ENCODE results near the gene BDNF. TPM values are rescaled to one million over a fixed set of nuclear protein-coding genes. Genes with fewer than 3 reads are reported as not detected.
A peak's percentile ranks its signal among the peaks of the same experiment; 100 is the strongest.

BDNF gene
- polyA plus RNA-seq, 5 donors = 0.23 to 0.52 (median 0.36) TPM

DNA sequence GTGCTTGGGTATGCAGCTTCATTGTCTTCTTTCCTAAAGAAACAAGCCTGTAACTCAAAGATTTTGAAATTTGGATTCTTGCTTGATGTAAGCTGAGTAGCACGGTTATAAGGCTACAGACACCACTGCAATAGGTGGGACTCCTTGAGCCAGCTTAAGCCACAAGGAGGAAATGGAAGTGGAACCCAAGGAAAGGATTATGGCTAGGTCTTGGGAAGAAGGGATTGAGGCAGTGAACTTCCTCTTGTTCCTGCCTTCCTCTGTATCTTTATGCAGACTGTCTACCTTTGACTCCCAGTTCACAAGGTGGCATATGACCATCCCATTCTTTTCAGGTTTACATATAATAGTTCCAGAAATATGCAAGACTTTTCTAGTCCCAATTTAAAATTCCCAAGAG is 72.3 kb downstream of the BDNF start:
- no peak for DNase-seq

DNA sequence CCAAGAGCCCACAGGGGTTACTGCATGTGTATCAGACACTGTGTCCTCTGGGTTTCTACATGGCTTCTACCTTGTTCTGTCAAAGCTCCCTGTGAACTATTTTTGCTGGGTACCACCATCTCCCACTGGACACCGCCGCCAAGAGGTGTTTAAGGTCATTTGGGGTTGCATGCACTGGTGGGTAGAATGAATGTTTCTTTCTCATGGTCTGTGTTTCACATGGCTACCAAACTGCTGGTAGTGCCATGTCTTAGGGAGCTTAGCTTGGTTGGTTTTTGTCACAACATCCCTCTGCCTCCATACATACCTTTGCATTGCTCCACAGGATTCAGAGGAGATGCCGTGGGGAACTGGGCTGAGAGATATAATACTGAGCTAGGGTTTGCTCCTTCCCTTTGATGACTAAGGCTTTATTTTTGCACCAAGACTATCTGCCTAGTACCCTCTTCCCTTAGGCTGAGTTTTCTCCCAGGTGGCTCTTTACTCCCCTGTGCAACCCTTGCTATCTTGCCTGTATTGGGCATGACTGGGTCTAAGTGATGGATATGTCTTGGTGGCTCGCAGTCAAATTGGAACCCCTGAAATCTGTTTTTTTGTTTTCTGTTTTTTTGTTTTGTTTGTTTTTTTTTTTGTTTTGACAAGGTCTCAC is 73.2 kb downstream of the BDNF start:
- no peak for DNase-seq

DNA sequence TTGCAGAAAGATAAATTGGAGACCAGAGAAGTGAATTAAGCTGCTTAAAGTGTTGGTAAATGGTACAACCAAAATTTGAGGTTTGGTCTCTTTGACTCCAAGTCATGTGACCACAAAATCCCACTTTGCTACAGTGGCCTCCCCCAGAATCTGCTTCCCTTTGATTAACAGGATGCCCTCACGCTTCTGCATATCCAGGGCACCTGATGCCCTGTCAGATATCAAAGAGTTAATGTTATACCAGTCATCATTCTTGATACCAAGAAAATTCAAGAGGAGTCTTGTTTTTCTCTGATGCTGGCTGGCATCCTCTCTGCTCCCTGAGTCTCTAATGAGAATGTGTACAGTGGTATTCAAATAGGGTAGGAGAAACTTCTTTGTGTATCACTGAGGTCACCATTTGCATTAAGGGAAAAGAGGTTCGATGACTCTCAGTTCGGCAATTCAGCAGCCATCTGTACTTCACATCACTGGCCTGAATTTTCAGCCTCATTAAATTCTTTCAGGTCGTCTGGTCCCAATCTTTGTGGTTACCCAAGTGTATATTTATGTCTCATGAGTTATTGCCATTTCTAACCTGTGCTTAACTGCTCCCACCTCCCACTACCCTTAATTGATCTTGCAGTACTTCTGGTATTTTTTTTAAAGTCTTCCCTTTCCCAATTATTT is 73.9 kb downstream of the BDNF start:
- DNase-seq = no peak

DNA sequence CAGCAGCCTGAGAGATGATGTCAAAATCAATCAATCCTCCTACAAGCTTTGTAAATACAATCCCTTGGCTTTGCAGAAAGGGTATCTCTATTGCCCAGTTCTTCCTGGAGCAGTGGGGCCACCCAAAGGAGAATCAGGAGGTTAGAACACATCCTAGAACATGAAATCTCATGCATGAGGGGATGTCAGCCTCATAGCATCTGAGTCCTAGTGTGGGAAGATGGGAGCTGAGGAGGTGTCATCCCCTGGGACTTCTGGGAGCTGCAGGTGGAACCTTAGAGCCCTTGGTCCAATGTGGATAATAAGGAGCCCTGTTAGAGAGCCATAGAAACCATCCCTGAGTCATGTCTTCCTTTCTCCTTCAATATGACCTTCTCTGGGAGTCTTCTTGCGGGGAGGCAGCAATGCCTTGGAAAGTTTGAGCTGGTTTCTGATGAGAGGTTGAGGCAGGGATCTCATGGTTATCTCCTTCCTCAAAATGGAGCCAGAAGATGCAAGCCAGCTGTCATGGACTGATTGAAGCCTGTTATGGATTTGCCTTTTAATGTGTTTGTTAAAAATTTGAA is 74.8 kb downstream of the BDNF start:
- no peak for DNase-seq

DNA sequence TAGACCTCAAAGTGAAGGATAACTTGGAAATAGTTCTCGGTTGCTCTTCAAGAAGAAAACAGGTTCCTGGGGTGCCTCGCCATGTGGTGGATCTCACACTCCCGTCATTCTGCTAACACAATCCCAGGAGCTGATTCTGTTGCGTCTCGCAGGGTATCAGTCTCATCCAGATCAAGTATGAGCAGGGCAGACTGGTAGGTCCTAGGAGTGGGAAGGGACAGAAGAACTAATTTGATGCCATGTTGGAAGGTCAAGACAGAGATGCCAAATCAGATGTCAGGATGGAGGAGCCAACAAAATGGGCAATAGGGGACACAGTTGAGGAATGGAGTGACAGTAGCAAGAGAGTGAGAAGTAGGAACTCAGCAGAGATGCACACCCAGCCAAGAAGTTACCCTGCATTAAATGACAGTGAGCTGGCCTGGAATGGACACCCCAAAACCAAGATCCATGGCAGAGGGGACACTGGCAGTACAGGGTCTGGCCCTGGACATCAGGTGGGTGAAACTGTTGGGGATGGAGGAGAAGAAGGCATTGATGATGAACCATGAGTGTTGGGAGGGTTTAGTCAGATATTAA is 76.2 kb downstream of the BDNF start:
- DNase-seq = no peak

DNA sequence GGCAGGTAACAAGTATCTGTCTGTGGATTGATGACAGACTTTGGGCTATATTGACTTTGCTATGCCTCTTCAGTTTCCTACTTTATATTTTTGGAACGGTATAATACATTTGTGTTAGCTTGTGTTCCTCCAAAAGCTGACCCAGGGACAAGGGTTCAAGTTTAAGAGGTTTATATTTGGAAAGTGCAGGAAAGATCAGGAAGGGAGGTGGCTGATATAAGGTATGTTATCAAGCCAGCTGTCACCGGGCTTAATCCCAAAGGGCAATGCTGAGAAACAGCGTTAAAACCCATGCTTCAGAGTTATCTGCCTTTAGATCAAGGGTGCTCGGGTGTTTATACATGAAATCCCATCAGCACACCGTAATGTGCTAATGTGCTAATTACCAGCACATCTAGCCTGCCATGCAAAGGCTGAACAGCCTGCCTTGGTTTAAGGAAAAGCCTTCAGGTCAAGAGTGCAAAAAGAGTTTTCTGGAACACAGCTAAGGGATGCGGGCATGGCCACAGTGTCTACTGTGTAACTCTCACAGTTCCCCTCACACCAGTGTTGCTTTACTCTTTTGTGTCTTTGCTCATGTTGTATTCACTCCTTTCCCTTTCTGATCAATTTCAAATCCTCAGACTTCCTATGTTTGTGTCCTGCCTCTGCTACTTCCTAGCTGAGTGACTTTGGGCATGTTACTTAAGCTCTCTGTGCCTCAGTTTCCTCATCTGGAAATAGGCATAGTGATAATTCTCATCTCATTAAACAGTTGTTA is 77.5 kb downstream of the BDNF start:
- no peak for DNase-seq

DNA sequence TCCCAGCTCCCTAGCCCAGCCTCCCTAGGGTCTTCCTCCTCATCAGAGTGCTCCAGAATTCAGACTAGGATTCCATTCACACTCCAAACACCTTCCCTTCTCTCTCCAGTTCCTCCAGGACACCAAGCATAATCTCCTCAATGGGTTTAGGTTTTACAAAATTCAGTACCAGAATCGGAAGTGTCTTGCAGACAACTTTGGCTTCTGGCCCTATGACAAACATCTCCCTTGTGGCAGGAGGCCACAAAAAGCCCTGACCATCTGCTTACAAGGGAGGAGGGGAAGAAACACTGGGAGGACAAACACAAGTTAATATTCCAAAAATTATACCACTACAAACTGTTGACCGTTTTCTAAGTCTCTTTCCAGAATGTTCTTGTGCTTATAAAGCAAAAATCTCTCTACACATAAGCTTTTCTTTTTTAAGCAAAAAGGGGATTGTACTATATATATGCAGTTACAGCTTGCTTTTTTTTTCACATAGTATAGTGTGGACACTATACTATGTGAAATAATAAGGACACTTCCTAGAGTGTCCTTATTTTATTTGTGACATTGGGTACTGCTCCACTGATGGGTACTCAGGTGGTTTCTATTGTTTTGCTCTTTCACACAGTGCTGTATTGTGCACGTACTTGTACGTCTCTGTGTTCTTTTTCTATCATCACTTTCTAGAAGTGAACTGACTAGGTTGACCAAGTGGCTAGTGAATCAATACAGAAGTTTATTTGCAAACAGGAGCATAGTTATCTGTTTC is 78.7 kb downstream of the BDNF start:
- DNase-seq = peak in 1 of 2 donors; percentile 12

DNA sequence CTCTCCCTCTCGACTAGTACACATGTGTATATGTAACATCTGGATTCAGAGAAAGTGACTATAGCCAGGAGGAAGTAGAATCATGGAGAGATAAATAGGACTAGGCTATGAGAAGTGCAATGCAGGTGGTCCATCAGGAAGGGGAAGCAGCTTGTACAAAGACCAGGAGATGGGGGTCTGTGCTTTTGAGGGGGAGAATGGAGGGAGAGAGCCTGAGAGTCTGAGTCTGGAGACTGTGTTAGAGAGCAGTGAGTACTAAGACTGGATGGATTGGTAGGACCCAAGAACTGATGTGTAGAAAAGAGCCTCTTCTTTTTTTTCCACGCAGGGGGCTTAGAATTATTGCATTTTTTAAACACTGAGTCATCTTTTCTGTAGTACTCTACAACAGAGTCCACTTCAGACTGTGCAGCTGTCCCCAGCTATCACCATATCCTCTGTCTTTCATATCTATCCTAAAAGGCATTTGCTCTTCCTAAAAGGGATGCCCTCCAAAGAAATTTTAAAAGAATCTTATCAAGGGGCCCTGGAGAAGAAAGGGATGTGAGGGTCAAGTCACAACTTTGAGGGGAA is 80.4 kb downstream of the BDNF start:
- no peak for DNase-seq

DNA sequence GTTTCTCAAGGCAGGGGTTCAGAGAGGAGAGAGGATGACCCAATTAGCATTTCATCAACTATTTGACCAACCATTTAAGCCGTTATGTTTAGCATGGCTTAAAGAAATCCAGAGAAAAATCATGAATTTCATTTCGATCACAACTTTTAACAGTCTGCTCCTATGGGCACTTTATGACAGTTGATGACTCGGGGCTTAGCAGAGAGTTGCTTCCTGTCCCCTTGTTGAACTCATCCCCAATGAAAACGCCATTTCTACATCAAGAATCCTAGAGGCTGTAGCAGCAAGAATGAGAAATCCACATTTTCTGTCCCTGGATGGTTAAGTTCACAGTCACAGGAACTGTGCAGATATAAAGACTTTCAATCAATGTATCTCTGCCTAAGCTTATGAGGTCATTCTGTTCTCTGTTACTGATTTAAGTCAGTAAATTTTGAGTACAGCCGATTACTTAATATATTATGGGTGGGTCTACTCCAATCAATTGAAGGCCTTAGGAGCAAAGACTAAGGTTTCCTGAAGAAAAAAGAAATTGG is 81.1 kb downstream of the BDNF start:
- no peak for DNase-seq

DNA sequence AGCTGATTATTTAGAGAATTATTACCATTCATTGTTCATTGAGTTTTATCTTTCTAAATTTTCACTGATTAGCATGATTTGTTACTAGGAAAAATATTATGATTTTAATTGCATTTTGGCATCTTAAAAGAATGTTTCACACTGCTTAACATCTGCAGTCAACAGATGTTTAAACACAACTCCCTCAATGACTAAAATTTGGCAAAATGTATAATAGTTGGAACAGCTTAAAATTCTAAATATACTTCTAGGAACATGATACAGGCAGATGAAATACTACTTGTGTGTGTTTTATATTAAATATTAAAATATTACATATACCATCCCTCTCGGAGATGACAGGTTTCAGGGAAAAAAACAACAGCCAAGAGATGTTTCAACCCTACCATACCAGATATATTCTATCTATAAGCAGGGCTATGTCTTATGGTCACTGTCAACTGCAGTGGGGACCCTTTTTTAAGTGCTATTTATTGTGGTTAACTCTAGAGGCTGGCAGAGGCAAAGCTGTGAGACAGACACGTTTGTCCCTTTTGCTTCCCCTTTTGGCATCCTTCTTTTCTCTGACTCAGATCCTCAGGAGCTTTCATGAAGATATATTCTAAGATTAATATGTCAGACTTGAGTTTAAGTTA is 81.9 kb downstream of the BDNF start:
- peak; percentile 1 to 6 for DNase-seq

DNA sequence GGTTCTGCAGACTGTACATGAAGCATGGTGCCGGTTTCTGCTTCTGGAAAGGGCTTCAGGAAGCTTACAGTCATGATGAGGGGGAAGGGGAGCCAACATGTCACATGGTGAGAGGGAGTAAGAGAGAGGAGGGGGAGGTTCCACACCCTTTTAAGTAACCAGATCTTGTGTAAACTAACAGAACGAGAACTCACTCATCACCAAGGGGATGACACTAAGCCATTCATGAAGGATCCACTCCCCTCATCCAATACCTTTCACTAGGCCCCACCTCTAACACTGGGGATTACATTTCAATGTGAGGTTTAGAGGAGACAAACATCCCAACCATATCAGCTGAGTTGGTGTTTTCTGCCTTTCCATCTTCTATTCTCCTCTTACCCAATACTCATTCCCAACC is 83.5 kb downstream of the BDNF start:
- DNase-seq = no peak

DNA sequence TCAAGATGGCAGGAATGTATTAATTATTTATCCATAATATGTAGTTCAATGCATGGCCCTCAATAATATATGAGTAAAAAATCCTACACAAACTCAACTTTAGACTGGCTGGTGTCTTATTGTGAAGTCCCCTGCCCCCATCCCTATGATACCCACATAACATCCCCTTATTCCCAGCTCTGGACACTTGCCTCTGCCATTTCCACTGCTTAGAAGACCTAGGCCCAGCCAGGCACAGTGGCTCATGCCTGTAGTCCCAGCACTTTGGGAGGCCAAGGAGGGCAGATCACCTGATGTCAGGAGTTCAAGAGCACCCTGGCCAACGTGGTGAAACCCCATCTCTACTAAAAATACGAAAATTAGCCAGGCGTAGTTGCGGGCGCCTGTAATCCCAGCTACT is 84.4 kb downstream of the BDNF start:
- DNase-seq = no peak

DNA sequence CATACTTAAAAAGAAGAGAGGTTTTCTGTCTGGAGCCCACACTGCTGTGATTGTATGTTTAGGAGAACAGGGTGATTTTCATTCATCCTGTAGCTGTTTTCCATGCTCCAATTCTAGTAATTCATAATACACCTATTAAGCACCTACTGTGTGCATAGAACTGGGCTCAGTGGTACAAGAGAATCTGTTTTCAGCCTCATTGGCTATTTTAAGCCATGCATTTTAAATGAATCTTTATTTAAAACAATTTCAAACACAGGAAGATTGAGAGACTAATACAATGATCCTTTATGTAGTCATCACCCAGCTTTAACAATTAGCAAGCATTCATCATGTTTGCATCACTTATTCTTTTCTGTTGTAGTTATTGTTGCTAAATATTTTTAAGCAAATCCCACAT is 86.2 kb downstream of the BDNF start:
- no peak for DNase-seq

DNA sequence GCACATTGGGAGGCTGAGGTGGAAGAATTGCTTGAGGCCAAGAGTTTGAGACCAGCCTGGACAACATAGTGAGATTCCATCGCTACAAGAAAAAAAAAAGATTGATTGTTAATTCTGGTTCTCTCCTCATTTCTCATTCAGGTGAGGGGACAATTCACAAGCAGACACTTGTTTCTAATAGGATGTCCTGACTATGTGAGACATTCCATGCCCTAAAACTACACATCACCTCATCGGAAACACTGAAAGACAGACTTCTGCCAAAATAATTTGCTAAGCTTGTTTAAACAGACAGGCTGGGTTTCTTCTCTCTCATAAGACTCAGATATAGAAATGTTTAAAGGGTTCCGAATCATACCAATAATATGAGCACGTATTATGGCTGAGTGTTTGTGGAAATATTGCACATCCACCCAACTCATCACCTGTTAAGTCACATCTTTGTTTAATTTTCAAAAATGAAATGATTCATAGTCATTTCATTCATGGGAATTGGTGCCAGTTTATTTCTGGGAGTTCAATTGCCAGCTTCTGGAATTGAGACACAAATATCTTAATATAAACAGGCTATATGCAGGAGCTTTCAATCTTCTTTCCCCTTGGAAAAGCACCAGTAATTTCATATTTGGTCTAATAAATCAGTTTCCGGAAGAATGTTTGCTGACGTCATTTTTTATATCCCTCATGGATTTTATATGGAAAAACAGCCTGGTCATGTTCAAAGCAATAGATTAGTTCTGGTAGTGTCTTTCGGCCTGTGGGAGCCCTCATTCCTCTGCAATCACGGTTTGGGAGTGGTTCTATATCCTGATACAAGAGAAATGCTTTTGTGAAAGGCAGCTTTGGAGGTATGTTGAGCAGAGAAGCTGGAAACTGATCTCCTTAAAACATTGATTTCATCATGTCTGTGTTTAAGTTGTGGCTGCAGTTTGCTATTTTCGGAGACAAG is 87.0 kb downstream of the BDNF start:
- no peak for DNase-seq

DNA sequence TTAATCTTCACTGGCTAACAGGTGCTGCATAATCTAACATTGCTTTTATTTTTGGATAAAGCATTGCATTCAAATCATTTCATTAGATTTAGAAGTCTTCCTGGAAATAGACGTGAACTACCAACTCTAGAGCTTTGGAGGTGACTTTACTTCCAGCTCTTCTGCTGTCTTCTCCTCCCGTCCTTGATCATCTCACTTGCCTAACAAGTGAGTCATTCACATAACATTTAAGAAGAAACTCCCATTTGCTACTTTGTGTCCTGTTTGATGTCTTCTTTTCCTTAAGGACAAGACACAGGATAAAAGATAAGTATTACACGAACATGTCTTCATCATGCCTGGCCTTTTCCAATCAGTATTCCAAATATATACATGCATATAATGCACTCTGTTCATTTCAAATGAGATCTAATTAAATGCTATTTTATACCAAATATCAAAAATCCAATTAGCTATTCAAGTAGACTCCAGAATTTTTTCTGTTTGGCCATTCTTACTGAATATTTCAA is 88.3 kb downstream of the BDNF start:
- no peak for DNase-seq

DNA sequence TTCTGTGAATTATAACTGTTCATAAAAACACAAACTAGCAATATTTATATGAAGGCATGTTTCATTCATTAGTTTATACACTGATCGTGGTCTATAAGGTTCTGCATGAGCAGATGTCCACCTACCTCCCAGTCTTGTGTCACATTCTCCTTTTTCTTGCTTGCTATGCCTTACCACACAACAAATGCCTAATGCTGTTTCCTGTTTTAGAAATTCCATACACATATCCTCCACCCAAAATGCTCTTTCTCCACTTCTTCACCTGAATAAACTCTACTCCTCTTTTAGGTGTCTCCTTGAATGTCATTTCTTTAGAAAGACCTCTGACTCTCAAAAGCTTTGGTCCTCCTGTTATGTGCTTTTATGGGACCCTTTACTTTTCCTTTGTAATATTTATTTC is 88.9 kb downstream of the BDNF start:
- no peak for DNase-seq

DNA sequence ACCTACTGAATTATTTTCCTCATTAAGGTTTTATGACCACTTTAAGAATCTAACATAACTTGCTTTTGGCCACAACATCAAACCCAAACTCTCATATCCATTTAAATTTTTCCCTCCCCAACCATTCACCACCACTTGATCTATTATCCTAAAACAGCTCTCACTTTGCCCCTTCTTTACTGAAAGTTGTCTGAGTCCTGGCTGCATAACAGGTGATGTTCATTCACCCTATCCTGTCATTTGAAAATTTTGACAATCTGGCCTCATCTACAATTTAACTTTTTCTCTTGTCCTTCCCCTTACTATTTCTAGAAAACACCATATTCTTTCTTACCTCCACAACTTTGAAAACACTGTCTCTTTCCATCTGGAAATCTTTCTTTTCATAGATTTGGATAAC is 89.3 kb downstream of the BDNF start:
- DNase-seq = no peak

DNA sequence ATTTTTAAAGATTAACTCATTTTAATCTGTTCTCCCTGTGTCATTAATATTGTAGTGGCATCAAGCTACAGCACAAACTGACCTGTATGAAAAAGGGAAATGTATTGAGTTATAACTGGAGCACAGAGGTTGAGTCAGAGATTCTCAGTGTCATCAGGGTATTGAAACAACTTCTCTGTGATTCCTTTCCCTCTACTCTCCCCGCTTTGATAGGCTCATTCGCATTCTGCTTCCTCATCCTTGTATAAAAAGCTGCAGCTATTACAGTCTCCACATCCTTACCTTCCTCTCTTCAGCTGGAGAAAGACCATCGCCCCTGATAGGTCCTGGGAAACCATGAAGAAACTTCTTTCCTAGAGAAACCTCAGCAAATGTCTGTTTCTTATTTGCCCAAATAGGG is 90.0 kb downstream of the BDNF start:
- no peak for DNase-seq

DNA sequence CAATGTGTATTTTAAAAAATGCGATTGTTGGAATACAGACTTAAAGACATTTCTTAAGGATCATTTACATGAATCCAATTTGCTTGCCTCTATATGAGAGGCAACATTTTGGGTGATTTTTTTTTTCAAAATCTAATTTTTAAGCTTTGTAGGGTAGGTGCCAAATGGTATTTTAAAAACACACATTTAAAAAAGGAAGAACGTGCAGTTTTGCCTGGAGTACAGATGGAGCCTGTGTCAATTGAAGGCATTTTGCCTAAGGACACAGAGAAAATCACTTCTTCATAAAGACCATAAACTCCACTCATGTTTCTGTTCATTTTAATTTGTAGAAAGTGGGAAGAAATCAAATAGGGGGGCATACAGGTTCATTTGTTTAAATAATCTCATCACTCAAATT is 91.3 kb downstream of the BDNF start:
- DNase-seq = no peak
